RWPE2 (cell line): ENCODE data around the gene SVIL.

Experiments used
- ATAC-seq: fragments of 200-7000 bp; cut with Tn5 transposase; 3 replicates; pipeline ENCODE4 v1.9.1; 2021; ENCODE audit warnings: low read depth
- DNase-seq: peaks from one replicate; pipeline ENCODE4 v3.0.0-alpha.2; 2020; ENCODE audit warnings: low spot score
- H3K27ac ChIP-seq: fragments of 450-650 bp; 2 replicates; pipeline ENCODE4 v1.5.1; 2017; ENCODE audit warnings: mild to moderate bottlenecking; ENCODE audit not compliant: poor library complexity, severe bottlenecking
- H3K27me3 ChIP-seq: fragments of 250-450 bp; sonication (Bioruptor Pico); 2 replicates; pipeline ENCODE4 v1.5.1; 2021; ENCODE audit warnings: mild to moderate bottlenecking, moderate library complexity; ENCODE audit not compliant: insufficient read depth, poor library complexity, severe bottlenecking
- H3K36me3 ChIP-seq: fragments of 250-450 bp; sonication (Bioruptor Pico); 2 replicates; pipeline ENCODE4 v1.5.1; 2020; ENCODE audit warnings: low read depth, mild to moderate bottlenecking, moderate library complexity
- H3K4me1 ChIP-seq: fragments of 250-450 bp; sonication (Bioruptor Pico); 2 replicates; pipeline ENCODE4 v1.5.1; 2021; ENCODE audit warnings: mild to moderate bottlenecking, moderate library complexity; ENCODE audit not compliant: insufficient read depth, poor library complexity, severe bottlenecking
- H3K4me3 ChIP-seq: fragments of 250-450 bp; sonication (Bioruptor Pico); 2 replicates; pipeline ENCODE4 v1.5.1; 2021; ENCODE audit warnings: mild to moderate bottlenecking, moderate library complexity; ENCODE audit not compliant: severe bottlenecking
- H3K9me3 ChIP-seq: fragments of 250-450 bp; sonication (Bioruptor Pico); 2 replicates; pipeline ENCODE4 v1.5.1; 2021; ENCODE audit warnings: mild to moderate bottlenecking, moderate library complexity; ENCODE audit not compliant: severe bottlenecking
- TF ChIP-seq, protein P1 (sequence below): fragments of 450-650 bp; IDR thresholded peaks from one replicate; pipeline ENCODE4 v1.5.1; 2017; ENCODE audit warnings: mild to moderate bottlenecking, moderate library complexity; ENCODE audit not compliant: poor library complexity, severe bottlenecking

Gene SVIL

GRCh38 chr10:29636178-29636577, 1.4 kb upstream of the SVIL start:
- TF ChIP-seq, protein P1, sequence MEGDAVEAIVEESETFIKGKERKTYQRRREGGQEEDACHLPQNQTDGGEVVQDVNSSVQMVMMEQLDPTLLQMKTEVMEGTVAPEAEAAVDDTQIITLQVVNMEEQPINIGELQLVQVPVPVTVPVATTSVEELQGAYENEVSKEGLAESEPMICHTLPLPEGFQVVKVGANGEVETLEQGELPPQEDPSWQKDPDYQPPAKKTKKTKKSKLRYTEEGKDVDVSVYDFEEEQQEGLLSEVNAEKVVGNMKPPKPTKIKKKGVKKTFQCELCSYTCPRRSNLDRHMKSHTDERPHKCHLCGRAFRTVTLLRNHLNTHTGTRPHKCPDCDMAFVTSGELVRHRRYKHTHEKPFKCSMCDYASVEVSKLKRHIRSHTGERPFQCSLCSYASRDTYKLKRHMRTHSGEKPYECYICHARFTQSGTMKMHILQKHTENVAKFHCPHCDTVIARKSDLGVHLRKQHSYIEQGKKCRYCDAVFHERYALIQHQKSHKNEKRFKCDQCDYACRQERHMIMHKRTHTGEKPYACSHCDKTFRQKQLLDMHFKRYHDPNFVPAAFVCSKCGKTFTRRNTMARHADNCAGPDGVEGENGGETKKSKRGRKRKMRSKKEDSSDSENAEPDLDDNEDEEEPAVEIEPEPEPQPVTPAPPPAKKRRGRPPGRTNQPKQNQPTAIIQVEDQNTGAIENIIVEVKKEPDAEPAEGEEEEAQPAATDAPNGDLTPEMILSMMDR = no peak
- Histone ChIP-seq H3K9me3 (no peaks in the 10 kb centered on the region), H3K4me1 (peaks cover 46% of the 10 kb centered on the region), H3K27ac (peak overlapping the region; percentile 97), H3K36me3 (no peaks in the 10 kb centered on the region; the same call in 1 of the 2 replicates), H3K4me3 (no peak overlapping the region), H3K27me3 (no peaks in the 10 kb centered on the region)
- DNase-seq = no peak
- peak; percentile 50 for ATAC-seq

- H3K36me3 ChIP-seq = no peaks in the 10 kb centered on the region; the same call in 1 of the 2 replicates
- no peak overlapping the region for H3K4me3 ChIP-seq
- ATAC-seq (peak; percentile 13; the same call in 1 of the 3 replicates), DNase-seq (no peak)
- H3K27ac ChIP-seq = peak overlapping the region; percentile 97
- H3K27me3 ChIP-seq = no peaks in the 10 kb centered on the region
- H3K9me3 ChIP-seq = no peaks in the 10 kb centered on the region
- TF ChIP-seq, protein P1 = no peak
- peaks cover 49% of the 10 kb centered on the region for H3K4me1 ChIP-seq
Measured at GRCh38 chr10:29635711-29636144, 957 bp upstream of the SVIL start.

DNA sequence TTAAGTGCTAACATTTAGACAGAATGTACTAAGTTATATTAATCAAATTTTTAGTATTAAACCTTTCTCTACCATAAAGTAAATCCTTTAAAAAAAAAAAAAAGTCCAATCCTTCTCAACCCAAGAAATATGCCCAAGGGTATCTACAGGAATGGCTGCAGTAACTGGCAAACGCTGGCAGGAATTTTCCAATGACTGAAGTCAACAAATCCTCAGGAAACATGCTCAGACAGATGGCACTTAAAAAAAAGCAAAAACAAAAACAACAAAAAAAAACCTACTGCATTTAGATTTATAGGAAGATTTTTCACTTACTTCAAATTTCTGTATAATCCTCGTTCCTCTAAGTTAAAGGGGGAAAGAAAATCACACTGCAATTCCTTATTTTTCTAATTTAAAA, 666 bp downstream of the SVIL start:
- Histone ChIP-seq H3K9me3 (no peaks in the 10 kb centered on the region), H3K27me3 (no peaks in the 10 kb centered on the region), H3K4me3 (no peak overlapping the region), H3K36me3 (no peaks in the 10 kb centered on the region; the same call in 1 of the 2 replicates), H3K27ac (peak overlapping the region; percentile 97), H3K4me1 (peaks cover 58% of the 10 kb centered on the region)
- ATAC-seq (no peak), DNase-seq (no peak)
- TF ChIP-seq, protein P1 = no peak

GRCh38 chr10:29631049-29631339, 3.8 kb downstream of the SVIL start:
- ATAC-seq (no peak), DNase-seq (no peak)
- TF ChIP-seq, protein P1 = no peak
- H3K9me3 ChIP-seq = no peaks in the 10 kb centered on the region
- no peak overlapping the region for H3K4me3 ChIP-seq
- no peaks in the 10 kb centered on the region for H3K36me3 ChIP-seq
- peak overlapping the region; percentile 59 for H3K27ac ChIP-seq
- peaks cover 66% of the 10 kb centered on the region for H3K4me1 ChIP-seq
- H3K27me3 ChIP-seq = no peaks in the 10 kb centered on the region

- Histone ChIP-seq H3K27ac (peak overlapping the region; percentile 59), H3K4me1 (peaks cover 60% of the 10 kb centered on the region), H3K9me3 (no peaks in the 10 kb centered on the region), H3K27me3 (no peaks in the 10 kb centered on the region), H3K36me3 (no peaks in the 10 kb centered on the region), H3K4me3 (no peak overlapping the region)
- TF ChIP-seq, protein P1 = no peak
- peak; percentile 26 for ATAC-seq
- DNase-seq = no peak
Measured at GRCh38 chr10:29630205-29631048, 4.3 kb downstream of the SVIL start.
